Measurements from ENCODE around the gene RBL1.
"Not testable (repeated sequence)": the region's sequence is repeated elsewhere in the genome, so short reads cannot be mapped to it uniquely, and the experiment has no call there.

Gene RBL1

GRCh38 chr20:37007898-37008649 lies 87.7 kb downstream of the RBL1 start:
- no peak for TF ChIP-seq CTCF (IDR thresholded peaks at IDR 0.05; ENCODE audit: borderline replicate concordance, control extremely low read depth, extremely low read depth, insufficient read depth, missing control alignments)
- in situ Hi-C loops (cut with MboI; ENCODE audit: low sequenced_read_pairs, unreplicated experiment), result no loop called here
- DNase-seq (ENCODE audit: low spot score), result peak; percentile 57

DNA sequence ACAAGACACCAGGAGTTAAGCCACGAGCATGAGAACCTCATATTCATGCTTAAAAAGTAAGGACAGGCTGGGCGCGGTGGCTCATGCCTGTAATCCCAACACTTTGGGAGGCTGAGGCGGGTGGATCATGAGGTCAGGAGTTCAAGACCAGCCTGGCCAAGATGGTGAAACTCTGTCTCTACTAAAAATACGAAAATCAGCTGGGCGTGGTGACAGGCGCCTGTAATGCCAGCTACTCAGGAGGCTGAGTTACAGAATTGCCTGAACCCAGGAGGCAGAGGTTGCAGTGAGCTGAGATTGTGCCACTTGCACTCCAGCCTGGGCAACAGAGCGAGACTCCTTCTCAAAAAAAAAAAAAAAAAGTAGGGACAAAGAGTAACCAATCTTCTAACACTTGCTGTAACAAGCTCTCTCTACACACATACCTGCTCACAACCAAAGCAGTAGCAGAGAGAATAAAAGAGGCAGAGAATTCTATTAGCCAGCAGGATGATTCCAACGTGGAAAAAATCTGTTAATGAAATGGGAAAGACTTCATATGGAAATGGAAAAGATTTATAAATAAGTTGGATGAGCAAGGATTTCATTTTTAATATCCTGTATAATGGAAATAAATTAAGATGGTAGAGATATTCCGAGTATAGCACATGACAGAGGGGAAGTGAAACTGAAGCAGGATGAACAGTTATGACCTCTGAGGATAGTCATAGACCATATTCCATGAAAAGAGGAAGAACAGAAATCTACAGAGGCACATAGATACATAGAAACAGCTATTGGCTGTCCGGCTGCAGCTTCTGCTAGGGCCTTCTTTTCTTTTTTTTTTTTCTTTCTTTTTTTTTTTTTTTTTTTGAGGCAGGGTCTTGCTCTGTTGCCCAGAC lies 90.5 kb downstream of the RBL1 start:
- in situ Hi-C loops (cut with MboI; ENCODE audit: low sequenced_read_pairs, unreplicated experiment), result not testable (repeated sequence)
- peak; percentile 44 for DNase-seq (ENCODE audit: low spot score)

DNA sequence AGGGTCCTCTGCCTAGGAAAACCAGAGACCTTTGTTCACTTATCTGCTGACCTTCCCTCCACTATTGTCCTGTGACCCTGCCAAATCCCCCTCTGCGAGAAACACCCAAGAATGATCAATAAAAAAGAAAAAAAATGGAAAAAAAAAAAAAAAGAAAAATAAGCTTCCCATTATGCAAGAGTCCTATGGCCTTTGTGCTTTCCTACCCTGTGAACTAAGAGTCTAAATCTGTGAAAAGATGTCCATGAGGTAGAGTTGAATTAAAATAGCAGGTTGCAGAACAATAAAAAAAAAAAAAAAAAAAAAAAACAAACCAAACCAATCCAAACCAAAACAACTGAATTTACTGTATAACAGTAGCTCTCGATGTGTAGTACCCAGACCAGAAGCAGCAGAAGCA lies 94.2 kb downstream of the RBL1 start:
- in situ Hi-C loops (cut with MboI; ENCODE audit: low sequenced_read_pairs, unreplicated experiment); DNase-seq (ENCODE audit: low spot score): not testable (repeated sequence)

GRCh38 chr20:37000171-37000570 lies 95.6 kb downstream of the RBL1 start:
- in situ Hi-C loops (cut with MboI; ENCODE audit: low sequenced_read_pairs, unreplicated experiment); DNase-seq (ENCODE audit: low spot score): not testable (repeated sequence)

DNA sequence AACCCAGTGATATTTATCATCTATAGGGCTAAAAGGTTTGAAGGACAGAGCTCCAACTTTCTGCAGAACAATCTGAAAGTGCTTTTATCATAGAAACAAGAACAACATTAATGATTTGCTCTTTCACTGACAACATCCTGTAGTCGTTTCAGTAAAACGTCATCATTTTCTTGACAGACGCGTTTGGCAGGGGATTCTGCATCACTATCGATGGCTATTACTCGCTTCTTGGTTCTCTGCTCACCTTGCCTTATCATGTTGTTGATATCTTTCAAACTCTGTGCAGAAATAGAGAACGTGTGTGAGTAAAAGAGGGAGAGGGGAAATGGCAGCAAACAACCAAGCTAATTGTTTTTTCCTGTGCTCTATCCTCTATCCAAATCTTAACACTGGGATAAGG lies 97.1 kb downstream of the RBL1 start:
- in situ Hi-C loops (cut with MboI; ENCODE audit: low sequenced_read_pairs, unreplicated experiment), result no loop called here
- no peak for TF ChIP-seq CTCF (IDR thresholded peaks at IDR 0.05; ENCODE audit: borderline replicate concordance, control extremely low read depth, extremely low read depth, insufficient read depth, missing control alignments)

DNA sequence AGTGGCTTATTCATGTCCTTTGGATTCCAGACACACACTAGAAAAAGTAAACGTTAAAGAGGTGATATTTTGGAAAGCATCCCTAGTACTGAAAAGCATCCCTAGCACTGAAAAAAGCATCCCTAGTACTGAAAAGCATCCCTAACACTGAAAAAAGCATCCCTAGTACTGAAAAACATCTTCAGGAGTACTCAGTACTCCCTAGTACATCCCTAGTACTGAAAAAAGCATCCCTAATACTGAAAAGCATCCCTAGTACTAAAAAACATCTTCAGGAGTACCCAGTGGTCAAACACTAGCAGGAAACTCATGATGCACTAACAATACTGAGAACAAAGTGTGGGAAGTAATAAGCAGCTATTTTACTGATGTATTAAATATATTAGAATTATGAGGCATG lies 98.7 kb downstream of the RBL1 start:
- no peak for TF ChIP-seq CTCF (IDR thresholded peaks at IDR 0.05; ENCODE audit: borderline replicate concordance, control extremely low read depth, extremely low read depth, insufficient read depth, missing control alignments)
- no peak for DNase-seq (ENCODE audit: low spot score)
- in situ Hi-C loops (cut with MboI; ENCODE audit: low sequenced_read_pairs, unreplicated experiment), result no loop called here

More for the DNA sequence above, 97.1 kb downstream of the RBL1 start:
- no peak for DNase-seq (ENCODE audit: low spot score)

- DNase-seq (ENCODE audit: low spot score); in situ Hi-C loops (cut with MboI; ENCODE audit: low sequenced_read_pairs, unreplicated experiment): not testable (repeated sequence)
Observed at GRCh38 chr20:36994221-36994620, 101.6 kb downstream of the RBL1 start.

GRCh38 chr20:36992802-36993334 lies 102.9 kb downstream of the RBL1 start:
- no peak for TF ChIP-seq CTCF (IDR thresholded peaks at IDR 0.05; ENCODE audit: borderline replicate concordance, control extremely low read depth, extremely low read depth, insufficient read depth, missing control alignments)
- in situ Hi-C loops (cut with MboI; ENCODE audit: low sequenced_read_pairs, unreplicated experiment), result no loop called here

More at GRCh38 chr20:36992802-36993334, 102.9 kb downstream of the RBL1 start:
- DNase-seq (ENCODE audit: low spot score), result no peak

All from GM13976 (cell line).